ENCODE data around the gene SLC9A4.
A peak's percentile ranks its signal among the peaks of the same experiment; 100 is the strongest.

The SLC9A4 gene

GRCh38 chr2:102504833-102505232 is 31.8 kb downstream of the SLC9A4 start:
- no peak for DNase-seq

- DNase-seq, result no peak
These were observed 32.3 kb downstream of the SLC9A4 start for GRCh38 chr2:102505290-102505689.

- no peak for DNase-seq
These were observed 33.7 kb downstream of the SLC9A4 start for GRCh38 chr2:102506743-102507142.

- DNase-seq, result peak; percentile 73 to 83
These were observed 35.8 kb downstream of the SLC9A4 start for GRCh38 chr2:102508863-102509262.

GRCh38 chr2:102509749-102510148 is 36.7 kb downstream of the SLC9A4 start:
- DNase-seq, result peak; percentile 18 to 27

GRCh38 chr2:102510791-102511575 is 38.0 kb downstream of the SLC9A4 start:
- DNase-seq, result no peak

- DNase-seq, result no peak
These were observed 39.1 kb downstream of the SLC9A4 start for GRCh38 chr2:102512161-102512560.

- no peak for DNase-seq
These were observed 40.4 kb downstream of the SLC9A4 start for GRCh38 chr2:102513355-102513939.

GRCh38 chr2:102514061-102514785 is 41.2 kb downstream of the SLC9A4 start:
- no peak for DNase-seq

- DNase-seq, result no peak
These were observed 42.8 kb downstream of the SLC9A4 start for GRCh38 chr2:102515851-102516250.

GRCh38 chr2:102518170-102518569 is 45.1 kb downstream of the SLC9A4 start:
- no peak for DNase-seq

- peak; percentile 55 to 56 for DNase-seq
These were observed 47.0 kb downstream of the SLC9A4 start for GRCh38 chr2:102520009-102520408.

- DNase-seq, result no peak
These were observed 47.8 kb downstream of the SLC9A4 start for GRCh38 chr2:102520801-102521200.

GRCh38 chr2:102522162-102522561 is 49.1 kb downstream of the SLC9A4 start:
- no peak for DNase-seq

GRCh38 chr2:102522890-102523289 is 49.9 kb downstream of the SLC9A4 start:
- DNase-seq, result no peak

GRCh38 chr2:102523651-102524050 is 50.6 kb downstream of the SLC9A4 start:
- DNase-seq, result no peak

GRCh38 chr2:102527086-102527485 is 54.1 kb downstream of the SLC9A4 start:
- no peak for DNase-seq

- no peak for DNase-seq
These were observed 65.5 kb downstream of the SLC9A4 start for GRCh38 chr2:102538491-102538890.

- DNase-seq, result no peak
These were observed 67.9 kb downstream of the SLC9A4 start for GRCh38 chr2:102540882-102541281.

- no peak for DNase-seq
These were observed 71.2 kb downstream of the SLC9A4 start for GRCh38 chr2:102544182-102544581.

- no peak for DNase-seq
These were observed 74.4 kb downstream of the SLC9A4 start for GRCh38 chr2:102547462-102547861.

- no peak for DNase-seq
These were observed 76.0 kb downstream of the SLC9A4 start for GRCh38 chr2:102549027-102549426.

GRCh38 chr2:102550151-102550550 is 77.1 kb downstream of the SLC9A4 start:
- DNase-seq, result no peak

Measured in AML-193 (cell line).